GM06990 (cell line): ENCODE data around the gene FAM234A.
"Not testable (repeated sequence)": the region's sequence is repeated elsewhere in the genome, so short reads cannot be mapped to it uniquely, and the experiment has no call there.

Experiments
- DNase-seq: peaks from one replicate; pipeline ENCODE4 v3.0.0-alpha.2; 2011; ENCODE audit not compliant: insufficient read length; ENCODE audit errors: extremely low read depth
- H3K27me3 ChIP-seq: replicated peaks from 2 replicates; pipeline ENCODE4 v1.6.0; 2011; ENCODE audit warnings: low read length; ENCODE audit not compliant: control insufficient read depth, insufficient read depth
- H3K36me3 ChIP-seq: 2 replicates; pipeline ENCODE4 v1.5.1; 2011; ENCODE audit warnings: low read length; ENCODE audit not compliant: control insufficient read depth, insufficient read depth
- H3K4me3 ChIP-seq: replicated peaks from 2 replicates; pipeline ENCODE4 v1.5.1; 2011; ENCODE audit warnings: low read depth, mild to moderate bottlenecking, control low read depth, low read length
- CTCF ChIP-seq: IDR thresholded peaks from 2 replicates; pipeline ENCODE4 v1.5.1; 2011; ENCODE audit warnings: low read length, control low read depth, mild to moderate bottlenecking, inconsistent platforms; ENCODE audit not compliant: insufficient read depth, poor library complexity, severe bottlenecking

The FAM234A gene

DNA sequence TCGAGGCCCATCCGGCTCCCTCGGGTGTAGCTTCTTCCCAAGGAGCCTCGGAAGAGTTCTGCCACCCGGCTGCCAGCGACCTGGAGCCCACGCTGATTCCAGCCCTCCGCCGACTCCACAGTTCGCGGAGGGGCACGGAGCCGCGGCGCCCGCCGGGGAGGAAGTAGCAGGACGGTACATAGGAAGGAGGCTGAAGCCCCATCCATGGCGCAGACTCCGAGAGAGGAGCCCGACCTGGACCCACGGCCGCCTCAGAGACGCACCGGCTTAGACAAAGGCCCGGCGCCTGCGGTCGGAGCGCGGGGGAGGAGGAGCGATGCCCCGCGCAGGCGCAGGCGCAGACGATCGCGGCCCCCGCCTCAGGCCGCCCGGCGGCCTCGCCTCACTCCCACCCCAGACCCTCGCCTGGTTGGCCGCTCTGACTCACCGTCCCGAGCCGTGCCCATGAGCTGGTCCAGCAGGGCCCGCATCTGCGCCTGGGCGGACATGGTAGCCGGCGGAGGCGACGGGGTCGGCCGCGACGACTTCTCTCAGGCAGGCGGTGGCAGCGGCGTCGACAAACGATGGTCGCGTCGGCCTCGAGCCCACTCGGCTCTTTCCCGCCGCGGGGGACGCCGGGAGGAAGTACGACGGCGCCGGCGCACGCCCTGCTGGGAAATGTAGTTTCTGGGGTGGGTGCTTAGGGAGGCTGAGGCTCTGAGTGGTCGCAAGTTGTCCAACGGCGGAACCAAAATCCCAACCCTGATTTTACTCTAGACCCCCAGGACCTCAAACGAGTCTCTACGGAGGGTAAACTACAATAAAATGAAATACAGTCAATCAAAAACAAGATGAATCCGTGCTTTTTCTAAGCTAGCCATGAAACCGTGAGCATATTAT, 5.5 kb upstream of the FAM234A start, which contains the start of gene LUC7L:
LUC7L (minus strand) TSS at position 598 of the 879 bp plus-strand sequence; CDS start at position 488, 110 bp downstream.
- Histone ChIP-seq H3K36me3 (peaks cover 11% of the 10 kb centered on the region), H3K4me3 (peak within 1 kb of the TSS; percentile 92), H3K27me3 (no peaks in the 10 kb centered on the region)
- no peak for TF ChIP-seq CTCF
- DNase-seq: peak; percentile 92

DNA sequence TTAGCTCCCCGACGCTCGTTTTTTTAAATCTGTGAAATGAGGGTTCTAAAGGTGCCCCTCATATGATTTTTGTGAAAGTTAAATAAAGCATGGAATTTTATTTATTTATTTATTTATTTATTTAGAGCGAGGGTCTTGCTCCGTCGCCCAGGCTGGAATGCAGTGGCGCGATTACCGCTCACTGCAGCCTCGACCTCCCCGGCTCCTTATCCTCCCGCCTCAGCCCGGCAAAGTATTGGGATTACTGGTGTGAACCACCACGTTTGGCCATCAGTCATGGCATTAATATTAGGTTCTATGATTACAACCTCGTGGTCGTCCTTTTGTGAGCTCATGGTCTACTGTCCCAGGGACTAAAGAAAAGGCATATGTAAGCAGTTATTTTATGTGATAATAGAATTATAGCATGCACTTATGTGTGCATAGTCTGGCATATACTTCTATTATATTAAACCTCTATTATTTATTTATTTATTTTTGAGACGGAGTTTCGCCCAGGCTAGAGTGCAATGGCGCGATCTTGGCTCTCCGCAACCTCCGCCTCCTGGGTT, 4.8 kb upstream of the FAM234A start:
- no peak for TF ChIP-seq CTCF
- Histone ChIP-seq H3K27me3 (no peaks in the 10 kb centered on the region), H3K36me3 (peaks cover 8% of the 10 kb centered on the region), H3K4me3 (peak overlapping the region; percentile 92)
- no peak for DNase-seq

- H3K36me3 ChIP-seq, H3K27me3 ChIP-seq, DNase-seq, H3K4me3 ChIP-seq: not testable (repeated sequence)
Observed at GRCh38 chr16:230351-230750, 4.3 kb upstream of the FAM234A start.

- no peaks in the 10 kb centered on the region for H3K27me3 ChIP-seq
- no peak for TF ChIP-seq CTCF
- H3K36me3 ChIP-seq: peaks cover 5% of the 10 kb centered on the region
- DNase-seq: no peak
- no peak overlapping the region for H3K4me3 ChIP-seq
Observed at GRCh38 chr16:230949-231348, 3.7 kb upstream of the FAM234A start.

DNA sequence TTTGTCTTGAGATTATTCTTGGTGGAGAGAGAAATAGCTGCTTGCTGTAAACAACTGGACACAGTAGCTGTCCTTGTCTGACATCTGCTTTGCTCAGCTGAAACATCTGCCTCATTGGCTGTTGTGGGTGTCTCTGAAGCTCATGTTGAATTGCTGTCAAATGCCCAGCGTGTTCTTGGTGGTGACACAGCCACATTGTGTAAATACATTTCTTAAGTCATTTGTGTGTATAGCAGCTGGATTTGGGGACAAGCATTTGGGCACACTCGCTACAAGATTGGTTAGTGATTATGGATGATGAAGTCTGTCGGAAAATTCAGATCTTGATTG, 5.3 kb downstream of the FAM234A start:
- no peak for DNase-seq
- no peak for TF ChIP-seq CTCF
- H3K27me3 ChIP-seq: no peaks in the 10 kb centered on the region

DNA sequence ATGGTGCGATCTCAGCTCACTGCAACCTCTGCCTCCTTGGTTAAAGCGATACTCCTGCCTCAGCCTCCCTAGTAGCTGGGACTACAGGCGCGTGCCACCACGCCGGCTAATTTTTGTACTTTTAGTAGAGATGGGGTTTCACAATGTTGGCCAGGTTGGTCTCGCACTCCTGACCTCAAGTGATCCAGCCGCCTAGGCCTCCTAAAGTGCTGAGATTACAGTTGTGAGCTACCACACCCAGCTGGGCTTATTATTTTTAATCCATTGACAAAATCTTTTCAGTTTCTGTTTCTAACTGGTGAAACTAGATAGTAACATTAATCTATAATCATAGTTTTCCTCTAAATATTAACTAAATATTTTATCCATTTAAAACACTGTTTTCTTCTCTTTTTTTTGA, 5.9 kb downstream of the FAM234A start:
- no peak overlapping the region for H3K4me3 ChIP-seq
- DNase-seq: no peak
- TF ChIP-seq CTCF: no peak
- no peaks in the 10 kb centered on the region for H3K27me3 ChIP-seq
- no peaks in the 10 kb centered on the region; the same call in 1 of the 2 replicates for H3K36me3 ChIP-seq

More for the DNA sequence above, 5.3 kb downstream of the FAM234A start:
- no peaks in the 10 kb centered on the region; the same call in 1 of the 2 replicates for H3K36me3 ChIP-seq
- H3K4me3 ChIP-seq: no peak overlapping the region
